ENCODE data around the gene ZNF263.

The ZNF263 gene

DNA sequence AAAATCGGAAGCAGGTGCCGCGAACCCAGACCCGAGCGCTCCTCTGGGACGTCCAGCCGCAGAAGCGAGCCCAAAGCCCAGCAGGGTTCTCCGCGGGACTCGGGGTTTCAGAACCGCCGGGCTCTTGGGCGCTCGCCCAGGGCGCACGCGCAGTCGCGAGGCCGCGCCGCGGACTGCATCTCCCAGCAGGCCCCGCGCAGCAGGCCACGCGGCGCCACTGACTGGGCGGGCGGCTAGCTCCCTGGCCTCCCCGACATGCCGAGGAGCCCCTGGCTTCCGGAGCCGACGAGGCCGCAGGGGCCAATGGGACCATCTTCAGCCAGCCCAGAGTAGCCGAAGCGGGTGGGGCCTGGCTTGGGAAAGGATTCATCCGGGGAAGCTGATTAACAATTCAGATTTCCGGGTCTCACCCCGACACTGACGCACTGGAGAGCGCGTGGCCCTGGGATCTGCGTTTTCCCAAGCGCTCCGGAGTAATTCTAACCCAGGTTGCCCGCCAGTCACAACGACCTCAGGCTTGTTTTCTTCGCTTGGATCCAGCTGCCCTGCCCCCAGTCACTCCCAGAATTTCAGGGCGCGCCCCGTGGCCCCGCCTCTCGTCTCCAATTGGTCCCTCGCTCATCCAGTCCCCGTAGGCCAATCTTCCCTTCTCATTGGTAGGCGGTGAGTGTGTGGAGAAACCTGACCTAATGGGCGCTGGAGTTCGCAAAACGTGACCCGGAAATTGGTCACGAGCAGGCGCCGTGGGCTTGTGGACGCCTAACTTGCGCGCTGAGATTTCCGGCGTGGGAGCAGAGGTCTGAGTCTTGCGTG lies at the start of gene ZNF263:
Gene ZNF263 (plus strand): TSS at position 762 of the 813 bp plus-strand sequence. CDS start 328 bp downstream, outside the sequence.
- DNase-seq = peak; percentile 95

DNA sequence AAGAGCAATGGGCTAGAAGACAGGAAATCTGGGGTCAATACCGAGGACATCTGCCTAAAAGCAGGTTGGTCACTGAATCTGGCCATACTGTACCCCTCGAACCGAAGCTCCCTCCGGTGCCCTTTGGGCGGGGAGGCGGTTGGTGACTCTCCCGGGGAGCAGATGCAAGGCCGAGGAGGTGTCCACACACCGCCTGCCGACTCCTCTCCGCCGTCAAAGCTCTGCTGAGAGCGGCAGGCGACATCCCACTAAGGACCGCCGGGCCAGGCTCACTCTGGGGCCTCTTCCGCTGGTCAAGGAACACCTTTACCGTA lies 48.8 kb upstream of the ZNF263 start:
- DNase-seq = no peak

DNA sequence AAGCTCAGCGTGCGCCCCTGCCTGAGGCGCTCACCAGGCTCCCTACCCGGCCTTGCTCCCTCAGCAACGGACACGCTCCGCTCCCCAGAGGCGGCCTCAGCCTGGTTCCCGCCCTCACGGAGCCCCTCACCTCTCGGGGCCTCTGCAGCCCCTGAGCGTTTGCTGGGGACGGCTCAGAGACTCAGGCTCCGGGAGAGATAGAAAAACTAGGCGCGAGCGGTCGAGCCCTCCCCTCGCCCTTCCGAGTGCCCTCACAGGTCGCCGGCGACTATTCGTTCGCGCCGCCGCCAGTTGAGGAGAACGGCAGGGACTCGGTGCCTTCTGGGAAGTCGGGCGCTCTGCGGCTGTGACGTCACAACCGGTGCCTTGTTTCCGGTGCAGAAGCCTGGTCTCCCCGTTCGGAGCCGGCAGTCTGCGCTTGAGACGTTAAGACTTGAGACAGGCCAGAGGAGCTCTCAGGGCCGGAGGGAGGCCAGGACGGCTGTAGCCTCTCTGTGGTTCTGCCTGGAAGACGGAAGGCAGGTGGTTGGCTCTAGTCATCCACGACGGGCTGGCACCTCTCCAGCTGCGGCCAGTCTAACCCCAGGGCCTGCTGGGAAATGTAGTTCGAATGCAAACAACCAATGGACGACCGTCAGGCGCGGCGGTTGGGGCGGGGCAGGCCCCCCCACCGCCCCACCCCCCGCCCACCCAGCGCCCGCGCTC lies 48.3 kb upstream of the ZNF263 start, which contains the start of gene ZNF200:
Gene ZNF200 (minus strand): TSS at position 302 of the 705 bp plus-strand sequence. CDS start 1,403 bp downstream, outside the sequence.
- peak; percentile 91 for DNase-seq

DNA sequence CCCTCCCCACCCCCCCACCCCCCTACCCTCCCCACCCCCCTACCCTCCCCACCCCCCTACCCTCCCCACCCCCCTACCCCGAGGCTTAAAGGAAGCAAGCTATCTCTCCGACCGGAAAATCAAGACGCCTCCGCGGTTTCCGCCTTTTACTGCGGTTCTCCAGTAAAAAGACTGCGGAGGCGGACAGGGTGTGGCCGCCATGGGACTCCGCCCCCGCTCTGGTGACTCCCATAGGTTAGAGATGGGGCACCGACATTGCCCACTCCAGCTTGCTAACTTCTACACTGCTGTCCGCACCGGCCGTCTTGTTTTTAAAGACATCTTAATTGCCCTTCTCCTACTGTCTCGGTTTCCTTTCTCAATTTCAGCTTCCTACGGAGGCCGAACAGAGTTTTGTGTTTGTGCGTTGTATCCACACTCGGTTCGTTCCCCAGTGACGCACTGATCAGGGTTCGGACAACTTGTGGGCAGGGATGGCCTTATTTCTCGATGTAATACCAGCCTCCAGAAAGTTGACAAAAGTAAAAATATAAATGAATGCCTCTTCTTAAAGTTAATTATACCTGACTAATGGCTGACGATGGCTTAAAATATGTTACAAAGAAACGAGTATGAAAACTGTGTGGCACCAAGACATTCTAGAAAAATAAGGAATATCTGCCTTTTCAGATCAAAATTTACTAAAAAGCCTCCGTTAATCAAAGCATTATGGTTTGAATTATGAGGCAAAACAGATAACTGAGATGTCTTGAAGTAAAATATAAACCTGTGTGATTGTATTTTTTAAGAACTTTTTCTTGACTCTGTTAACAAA lies 47.2 kb upstream of the ZNF263 start:
- DNase-seq = no peak

DNA sequence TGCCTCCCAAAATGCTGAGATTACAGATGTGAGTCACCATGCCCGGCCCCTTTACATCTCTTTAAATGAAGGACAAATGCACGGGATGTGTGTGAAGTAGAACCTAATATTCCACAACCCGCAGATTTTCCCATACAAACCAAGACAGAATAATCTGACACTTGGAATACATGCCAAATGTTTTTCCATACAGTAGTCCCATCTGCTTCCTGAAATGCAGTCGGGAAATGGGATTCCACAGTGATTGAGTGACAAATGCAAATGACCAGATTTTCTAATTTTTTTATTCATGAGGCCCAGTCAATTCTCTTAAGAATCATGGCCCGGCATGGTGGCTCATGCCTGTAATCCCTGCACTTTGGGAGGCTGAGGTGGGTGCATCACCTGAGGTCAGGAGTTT lies 41.5 kb upstream of the ZNF263 start:
- no peak for DNase-seq

DNA sequence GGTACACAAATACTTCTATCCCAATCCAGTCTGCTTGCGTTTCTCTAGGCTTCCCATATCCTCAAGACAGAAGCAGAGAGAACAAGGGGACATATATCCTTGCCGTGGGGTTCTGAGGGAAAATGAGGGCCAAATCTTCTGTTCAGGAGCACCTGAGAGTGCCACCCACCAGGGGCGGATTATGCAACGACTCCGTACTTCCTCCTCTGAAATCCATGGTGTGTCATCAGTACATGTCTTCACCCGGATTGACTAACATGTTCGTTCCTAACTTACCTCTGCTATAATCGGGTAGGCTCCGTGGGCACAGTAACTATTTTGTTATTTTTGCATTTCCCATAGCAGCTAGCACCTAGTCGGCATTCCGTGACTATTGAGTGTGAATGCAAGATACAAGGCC lies 40.6 kb upstream of the ZNF263 start:
- DNase-seq = no peak

DNA sequence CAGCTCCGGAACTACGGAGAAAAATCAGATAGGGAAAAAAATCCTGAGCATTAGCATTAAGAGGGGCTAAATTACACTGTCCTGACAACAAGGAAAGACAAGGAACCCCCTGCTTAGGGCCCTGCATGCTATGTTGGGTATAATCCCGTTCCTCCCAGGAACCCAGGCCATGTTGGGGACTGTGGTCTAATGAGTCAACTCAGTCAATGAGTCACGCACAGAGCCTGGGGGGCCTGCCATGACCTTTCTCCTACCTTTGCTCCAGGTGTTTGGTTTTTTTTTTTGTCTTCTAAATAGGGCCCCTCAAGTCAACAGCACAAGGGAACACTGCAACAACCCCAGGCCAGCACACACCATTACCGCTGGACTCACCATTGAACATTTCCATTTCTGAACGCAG lies 39.4 kb upstream of the ZNF263 start:
- DNase-seq = no peak

DNA sequence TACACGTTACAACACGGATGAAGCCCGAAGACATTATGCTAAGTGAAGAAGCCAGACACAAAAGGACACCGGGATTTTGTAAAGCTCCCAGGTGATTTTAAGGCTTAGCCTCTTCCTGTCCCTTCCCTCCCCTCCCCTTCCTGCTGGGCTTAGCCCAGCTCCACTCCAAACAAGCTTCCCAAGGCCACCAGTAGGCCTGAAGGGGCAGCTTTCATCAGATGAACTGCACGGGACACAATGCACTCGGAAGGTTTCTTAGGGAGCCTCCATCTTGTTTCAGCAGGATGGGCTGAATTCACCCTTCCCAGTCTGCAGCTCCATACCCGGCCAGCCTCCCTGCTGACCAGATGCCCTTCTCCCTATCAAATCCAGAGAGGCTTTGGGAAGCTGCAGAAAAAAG lies 37.3 kb upstream of the ZNF263 start:
- DNase-seq = no peak

DNA sequence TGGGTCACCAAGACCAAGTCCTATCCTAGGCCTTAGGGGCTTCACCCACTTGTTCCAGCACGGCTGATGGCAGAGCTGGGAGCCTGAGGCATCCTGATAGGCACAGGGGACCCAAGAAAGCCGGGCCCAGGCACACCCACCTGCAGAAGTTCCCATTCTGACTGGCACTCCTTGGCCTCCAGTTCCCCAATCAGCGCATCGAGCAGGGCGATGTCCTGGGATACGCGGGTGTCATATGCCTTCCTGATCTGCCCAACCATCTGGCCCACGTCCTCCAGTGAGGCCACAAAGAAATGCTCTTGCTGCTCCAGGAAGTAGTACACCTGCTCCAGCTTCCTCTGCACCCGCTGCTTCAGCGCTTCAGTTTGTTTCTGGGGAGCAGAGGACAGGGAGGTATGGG lies 36.4 kb upstream of the ZNF263 start:
- DNase-seq = no peak

DNA sequence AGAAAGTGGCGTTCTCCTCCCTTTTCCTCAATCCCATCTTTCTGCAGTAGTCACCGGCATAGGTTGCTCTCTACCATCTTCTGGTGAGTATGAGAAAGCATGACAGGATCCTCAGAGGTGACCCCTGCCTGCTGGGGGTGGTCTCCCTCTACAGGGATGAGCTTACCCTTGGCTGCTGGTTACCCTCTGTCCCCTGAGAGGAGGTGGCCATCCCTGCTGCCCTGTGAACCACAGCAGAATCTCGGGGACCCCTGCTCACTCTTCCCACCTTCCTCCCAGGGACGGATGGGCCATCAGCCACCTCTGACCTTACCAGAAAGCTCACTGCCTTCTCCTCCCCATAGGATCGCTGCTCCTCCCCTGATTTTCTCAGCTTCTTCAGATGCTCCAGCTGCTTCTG lies 34.7 kb upstream of the ZNF263 start:
- DNase-seq = no peak

DNA sequence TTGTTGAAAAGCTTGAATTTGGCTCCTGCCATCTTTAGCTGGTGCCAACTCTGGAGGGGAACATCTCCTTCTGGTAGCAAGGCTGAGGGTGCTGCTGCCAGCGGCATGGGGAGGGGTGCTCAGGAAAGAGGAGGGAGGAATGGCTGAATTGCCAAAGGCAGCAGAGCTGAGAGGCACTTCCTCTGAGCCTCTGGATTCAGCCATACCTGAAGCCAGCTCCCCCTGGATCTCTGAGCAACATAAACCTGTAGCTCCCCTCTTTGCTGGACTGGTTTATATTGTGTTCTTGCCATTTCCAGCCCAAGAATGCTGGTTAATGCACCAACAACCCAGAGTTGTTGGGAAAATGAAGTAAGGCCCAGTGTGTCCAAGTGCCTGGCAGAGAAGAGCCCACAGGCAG lies 34.3 kb upstream of the ZNF263 start:
- DNase-seq = no peak

DNA sequence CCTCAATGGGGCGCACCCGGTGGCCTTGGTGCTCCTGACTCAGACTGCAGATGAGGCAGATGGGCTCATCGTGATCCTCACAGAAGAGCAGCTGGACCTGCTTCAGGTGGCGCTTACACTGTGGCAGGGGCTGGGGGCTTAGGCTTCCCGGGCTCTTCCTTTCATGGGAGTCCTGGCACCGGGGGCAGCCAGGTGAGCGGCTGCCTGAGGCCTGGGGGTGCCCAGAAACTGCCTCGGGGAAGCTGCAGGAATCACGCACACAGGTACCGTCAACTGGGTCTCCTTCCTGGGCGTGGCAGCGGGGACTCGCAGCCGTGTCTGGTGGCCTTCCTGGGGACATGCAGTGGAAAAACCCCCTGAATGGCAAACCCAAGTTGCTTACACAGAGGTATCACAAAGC lies 33.8 kb upstream of the ZNF263 start:
- no peak for DNase-seq

DNA sequence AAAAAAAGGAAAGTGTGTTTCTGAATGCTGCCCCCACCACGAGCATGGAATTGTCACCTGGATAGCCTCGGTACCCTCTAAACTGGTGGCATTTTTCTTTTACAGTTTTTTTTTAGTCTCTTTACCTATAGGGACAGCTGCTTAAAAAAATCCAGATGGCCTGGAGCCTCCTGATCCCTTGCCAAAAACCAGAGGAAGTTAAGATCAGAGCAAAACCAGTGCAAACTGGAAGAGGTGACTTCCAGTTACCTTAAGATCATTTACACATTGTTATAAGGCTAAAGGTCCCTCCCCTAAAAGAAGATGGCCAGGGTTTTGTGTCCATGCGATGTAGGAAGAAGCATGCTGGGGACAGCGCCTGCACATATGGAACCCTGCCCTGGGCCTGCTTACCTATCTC lies 30.3 kb upstream of the ZNF263 start:
- DNase-seq = no peak

DNA sequence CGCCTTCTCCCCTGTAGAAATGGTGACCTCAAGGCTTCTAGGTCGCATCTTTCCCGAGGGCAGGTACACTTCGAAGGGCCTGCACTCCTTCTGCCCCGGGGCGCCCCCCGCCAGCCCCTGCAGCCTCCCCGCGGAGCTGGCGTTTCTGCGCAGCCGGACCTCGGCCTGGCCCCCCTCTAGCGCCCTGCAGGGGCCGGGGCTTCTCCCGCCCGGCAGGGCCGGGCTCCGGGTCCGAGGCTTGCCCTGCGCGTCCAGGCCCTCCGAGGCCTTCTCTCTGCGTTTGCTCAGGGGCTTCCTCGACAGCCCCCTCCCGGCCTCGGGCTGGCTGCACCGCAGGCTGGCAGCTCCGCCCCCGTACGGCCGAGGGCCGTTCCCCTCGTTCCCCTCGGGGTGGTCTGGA lies 29.0 kb upstream of the ZNF263 start:
- no peak for DNase-seq

DNA sequence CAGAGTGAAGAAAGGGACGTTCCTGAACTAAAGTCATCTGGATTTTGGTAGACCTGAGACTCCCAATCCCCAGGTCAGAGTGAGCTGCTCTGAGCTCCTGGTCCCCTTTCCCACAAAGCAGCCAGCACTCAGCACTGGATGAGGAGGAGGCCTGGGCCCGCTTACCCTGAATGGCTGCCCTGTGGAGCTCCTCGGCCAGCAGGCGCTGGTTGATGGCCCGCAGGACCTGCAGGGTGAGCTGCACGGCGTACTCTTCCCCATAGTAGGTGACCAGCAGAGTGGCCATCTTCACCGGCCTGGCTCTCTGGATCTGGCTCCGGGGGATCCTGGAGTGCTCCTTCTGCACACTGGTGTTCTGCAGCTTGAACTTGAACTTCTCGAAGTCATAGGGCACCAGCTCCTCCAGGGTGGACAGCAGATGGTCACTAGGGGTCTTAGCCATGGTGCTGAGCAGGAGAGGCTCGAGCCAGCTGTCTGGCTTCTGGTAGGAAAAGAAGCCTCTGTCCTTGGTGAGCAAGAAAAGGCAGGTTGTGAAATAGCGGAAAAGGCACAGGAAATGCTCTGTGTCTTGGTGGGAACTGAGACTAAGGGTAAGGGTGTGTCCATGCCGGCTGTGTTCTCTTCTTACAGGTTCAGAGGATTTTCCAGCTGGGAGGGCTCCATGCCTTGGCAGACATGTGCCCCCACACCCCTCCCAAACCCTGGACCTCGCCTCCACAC lies 27.0 kb upstream of the ZNF263 start, which contains the start of gene MEFV:
Gene MEFV (minus strand): TSS at position 488 of the 720 bp plus-strand sequence. CDS start 46 bp downstream, at position 442.
- DNase-seq = no peak

DNA sequence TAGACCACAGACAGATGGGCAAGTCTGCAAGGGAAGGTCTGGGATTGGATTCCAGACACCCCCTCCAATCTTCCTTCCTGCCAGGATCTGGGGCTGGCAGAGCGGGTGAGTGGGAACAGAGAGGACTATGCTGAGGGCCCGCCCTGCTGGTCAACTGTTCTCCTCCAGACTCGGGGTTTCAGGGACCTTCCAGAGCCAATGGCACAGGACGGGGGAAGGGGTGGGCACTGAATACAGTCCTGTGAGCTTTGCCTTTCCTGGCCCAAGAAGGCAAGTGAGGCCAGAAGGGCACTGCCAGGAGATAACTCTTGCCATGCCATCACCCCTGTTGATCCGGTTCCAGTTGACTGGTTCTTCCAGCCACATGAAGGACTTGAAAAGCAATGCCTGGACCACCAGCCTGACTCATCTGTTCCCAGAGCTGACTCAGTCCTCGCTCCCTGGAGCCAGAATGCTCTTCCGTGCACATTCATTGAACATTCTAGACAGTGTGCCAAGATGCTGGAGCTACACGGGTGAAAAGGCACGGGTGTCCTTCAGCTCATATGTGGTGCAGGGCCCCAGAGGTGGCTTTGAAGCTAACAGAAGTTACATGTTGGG lies 26.3 kb upstream of the ZNF263 start:
- no peak for DNase-seq

DNA sequence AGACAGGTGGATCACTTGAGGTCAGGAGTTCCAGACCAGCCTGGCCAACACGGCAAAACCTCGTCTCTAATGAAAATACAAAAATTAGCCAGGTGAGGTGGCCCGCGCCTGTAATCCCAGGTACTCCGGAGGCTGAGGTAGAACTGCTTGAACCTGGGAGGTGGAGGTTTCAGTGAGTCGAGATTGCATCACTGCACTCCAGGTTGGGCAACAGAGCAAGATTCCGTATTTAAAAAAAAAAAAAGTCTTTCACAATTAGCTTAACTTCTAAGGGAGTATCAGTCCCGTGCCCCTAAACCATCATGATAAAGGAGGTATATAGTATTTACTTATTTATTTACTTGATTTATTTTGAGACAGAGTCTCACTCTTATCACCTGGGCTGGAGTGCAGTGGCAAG lies 23.5 kb upstream of the ZNF263 start:
- DNase-seq = no peak

DNA sequence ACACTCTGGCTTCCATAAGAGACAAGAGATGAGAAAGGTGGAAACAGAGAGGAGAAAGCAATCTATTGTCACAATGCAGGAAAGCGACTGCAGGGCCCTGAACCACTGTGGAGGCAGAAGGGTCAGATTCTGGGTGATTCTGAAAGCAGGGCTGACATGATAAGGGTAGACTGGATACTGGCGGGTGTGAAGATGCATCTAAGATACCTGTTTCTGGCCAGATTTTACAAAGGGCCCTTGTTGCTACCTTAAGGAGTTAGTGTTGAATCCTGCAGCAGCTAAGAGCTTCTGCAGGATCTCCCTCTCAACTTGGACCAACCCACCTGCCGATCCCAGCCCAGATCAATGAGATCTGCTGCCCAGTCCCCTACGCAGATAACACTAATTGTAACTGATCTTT lies 20.8 kb upstream of the ZNF263 start:
- no peak for DNase-seq

DNA sequence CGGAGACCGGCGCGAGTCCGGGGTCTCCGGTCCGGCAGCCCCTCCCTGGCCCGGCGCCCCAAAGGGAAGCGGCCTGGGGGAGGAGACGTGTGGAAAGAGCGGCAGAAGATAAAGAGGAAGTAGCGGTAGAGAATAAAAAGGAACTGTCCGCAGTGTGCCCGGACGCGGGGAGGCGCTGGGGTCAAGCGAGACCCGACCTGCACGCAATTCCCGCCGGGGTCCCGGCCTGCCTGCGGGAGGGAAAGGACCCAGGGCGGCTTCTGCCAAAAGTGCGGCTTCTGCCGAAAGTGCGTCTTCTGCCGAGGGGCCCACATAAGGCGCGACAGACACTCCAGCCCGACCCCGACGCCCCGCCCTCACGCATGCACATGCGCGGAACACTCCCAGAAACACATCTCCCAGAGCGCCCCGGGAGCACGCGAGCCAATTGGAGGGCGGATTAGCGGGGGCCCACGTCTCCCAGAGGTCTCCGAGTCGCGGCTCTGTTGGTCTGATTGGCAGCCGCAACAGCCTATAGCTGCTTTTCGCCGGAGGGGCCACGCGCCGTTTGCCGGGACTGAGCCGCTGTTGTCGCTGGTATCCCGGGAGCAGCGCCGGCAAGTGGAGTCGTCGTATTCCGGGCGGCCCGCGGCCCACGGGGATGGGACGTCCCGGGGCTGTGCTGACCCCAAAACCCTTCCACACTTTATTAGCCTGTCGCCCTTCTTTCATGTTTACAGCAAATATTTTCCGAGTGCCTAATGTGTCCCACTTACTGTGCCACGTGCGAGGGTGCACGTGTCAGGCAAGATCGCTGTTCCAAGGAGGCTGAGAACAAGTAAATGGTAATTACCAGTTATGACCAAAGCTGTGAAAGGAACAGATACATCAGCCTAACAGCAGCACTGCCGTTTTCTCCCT lies 18.9 kb upstream of the ZNF263 start:
- DNase-seq = peak; percentile 97

DNA sequence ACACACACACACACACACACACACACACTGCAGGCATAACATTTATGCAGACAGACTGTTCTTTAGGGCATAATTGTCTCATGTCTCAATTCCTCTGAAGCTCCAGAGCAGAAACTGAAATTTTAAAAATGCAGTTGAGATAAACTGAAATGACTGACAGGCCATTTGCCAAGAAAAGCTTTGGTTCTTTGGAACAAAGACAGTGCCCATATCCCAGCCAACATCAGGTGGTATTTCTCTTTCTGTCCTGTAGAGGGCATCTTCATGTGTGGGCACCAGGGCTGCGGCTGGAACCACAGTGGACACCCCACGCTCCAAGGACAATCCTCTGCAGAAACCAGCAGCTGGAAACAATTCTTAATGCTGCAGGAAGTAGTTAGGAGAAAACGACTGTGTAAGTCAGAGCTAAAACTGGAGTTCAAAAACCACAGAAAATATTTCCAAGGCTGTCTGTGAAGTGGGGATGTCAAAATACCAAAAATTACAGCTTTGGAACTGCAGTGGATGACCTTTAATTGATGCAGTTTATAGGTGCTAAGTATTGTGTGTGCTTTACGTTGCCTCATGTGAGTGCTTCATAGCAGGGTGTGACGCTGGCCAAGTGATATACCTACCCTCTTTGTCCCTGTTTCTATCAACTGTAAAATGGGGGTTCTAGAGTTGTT lies 16.3 kb upstream of the ZNF263 start:
- peak; percentile 56 for DNase-seq

DNA sequence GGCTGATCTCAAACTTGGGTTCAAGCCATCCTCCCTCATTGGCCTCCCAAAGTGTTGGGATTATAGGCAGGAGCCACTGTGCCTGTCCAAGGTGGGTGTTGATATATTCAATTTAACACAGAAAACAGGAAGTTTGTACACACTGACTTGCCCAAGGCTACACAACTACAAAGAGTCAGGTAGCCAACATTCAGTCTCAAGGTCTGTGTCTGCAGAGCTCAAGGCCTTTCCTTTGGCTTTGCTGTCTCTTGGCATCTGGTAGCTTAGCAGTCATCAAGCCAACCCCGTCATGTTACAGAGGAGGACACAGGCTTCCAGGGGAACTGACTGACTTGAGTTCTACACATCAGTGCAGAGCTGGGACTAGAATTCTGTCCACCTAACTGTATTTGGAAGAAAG lies 15.0 kb upstream of the ZNF263 start:
- DNase-seq = no peak
